ENCODE measurements around the gene RIMS4.

DNA sequence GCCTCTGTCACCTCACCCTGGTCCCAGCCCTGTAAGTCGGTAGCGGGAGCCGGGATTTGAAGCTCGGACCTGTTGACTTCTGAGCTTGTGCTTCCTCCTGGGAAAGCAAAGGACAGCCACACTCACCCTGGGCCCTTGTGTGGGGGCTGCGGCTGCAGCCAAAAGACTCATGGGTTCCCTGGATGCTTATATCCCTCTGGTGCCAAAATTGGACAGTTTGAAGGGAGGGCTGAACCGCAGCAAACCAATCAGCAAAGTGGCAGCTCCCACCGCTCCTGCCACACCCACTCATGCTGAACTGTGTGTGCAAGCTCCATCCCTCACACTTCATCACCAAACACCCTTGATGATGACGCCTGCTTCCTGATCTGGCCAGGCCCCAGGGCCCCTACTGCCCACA is 99.1 kb downstream of the RIMS4 start:
- no peak for TF ChIP-seq POLR2A (IDR thresholded peaks at IDR 0.05; ENCODE audit: low read length)
- no peak for TF ChIP-seq GATA1 (IDR thresholded peaks at IDR 0.05; ENCODE audit: low read depth, low read length)
